GM13976 (cell line): ENCODE data around the gene NCOA5.

ENCODE experiments used
- DNase-seq: peaks from one replicate; pipeline ENCODE4 v3.0.0; 2012; ENCODE audit warnings: low spot score
- CTCF ChIP-seq: IDR thresholded peaks from 2 replicates; pipeline ENCODE4 v1.5.1; 2012; ENCODE audit warnings: borderline replicate concordance, mild to moderate bottlenecking; ENCODE audit not compliant: insufficient read depth; ENCODE audit errors: extremely low read depth, missing control alignments, control extremely low read depth
- in situ Hi-C: fragments of 300-500 bp; cut with MboI; formaldehyde crosslinking; loops from one replicate; pipeline ENCODE4 v1.12.0; 2022; ENCODE audit warnings: low sequenced_read_pairs, mixed read lengths, inconsistent platforms; ENCODE audit not compliant: unreplicated experiment

Gene NCOA5

GRCh38 chr20:46036370-46036769 lies 53.4 kb downstream of the NCOA5 start:
- in situ Hi-C loops = no loop called here
- DNase-seq = no peak
- TF ChIP-seq CTCF = no peak

GRCh38 chr20:46035713-46036112 lies 54.0 kb downstream of the NCOA5 start:
- DNase-seq = no peak
- in situ Hi-C loops = no loop called here
- no peak for TF ChIP-seq CTCF

GRCh38 chr20:46035253-46035652 lies 54.5 kb downstream of the NCOA5 start:
- DNase-seq = no peak
- no peak for TF ChIP-seq CTCF
- in situ Hi-C loops = no loop called here

- no peak for TF ChIP-seq CTCF
- in situ Hi-C loops = no loop called here
- DNase-seq = no peak
Observed at GRCh38 chr20:46034039-46034438, 55.7 kb downstream of the NCOA5 start.

GRCh38 chr20:46031701-46032254 lies 58.0 kb downstream of the NCOA5 start:
- no peak for DNase-seq
- no peak for TF ChIP-seq CTCF
- in situ Hi-C loops = no loop called here

- no peak for TF ChIP-seq CTCF
- in situ Hi-C loops = no loop called here
- no peak for DNase-seq
Observed at GRCh38 chr20:46031014-46031569, 58.7 kb downstream of the NCOA5 start.
